CD4-positive, alpha-beta T cell treated with Interleukin-17A for 4 hours (primary cell): Measurements from ENCODE around the gene COG1.

Source experiments
- DNase-seq: peaks from one replicate; pipeline ENCODE4 v3.0.0-alpha.2; 2020; ENCODE audit warnings: mixed read lengths

COG1 gene

DNA sequence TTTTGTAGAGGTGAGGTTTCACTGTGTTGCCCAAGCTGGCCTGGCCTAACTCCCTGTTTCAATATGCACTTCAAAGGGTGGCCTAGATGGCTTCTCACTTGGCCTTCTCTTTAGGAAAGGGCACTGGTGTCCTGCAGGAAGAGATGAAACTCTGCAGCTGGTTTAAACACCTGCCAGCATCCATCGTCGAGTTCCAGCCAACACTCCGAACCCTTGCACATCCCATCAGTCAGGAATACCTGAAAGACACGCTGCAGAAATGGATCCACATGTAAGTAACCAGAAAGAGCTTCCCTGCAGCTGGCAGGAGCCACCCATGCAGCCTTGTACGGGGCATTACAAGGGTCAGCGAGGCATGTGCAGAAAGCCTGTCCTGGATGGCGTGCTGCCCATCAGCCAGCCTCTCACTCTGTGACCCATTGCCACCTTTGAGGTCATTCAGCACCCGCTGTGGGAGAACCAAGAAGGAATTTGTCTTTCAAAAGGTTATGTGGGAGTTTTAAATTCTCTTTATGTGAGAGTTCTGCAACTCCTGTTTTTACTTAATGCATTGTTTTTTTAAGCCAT lies 7.0 kb downstream of the COG1 start:
- no peak for DNase-seq

GRCh38 chr17:73200476-73200875 lies 7.6 kb downstream of the COG1 start:
- no peak for DNase-seq

DNA sequence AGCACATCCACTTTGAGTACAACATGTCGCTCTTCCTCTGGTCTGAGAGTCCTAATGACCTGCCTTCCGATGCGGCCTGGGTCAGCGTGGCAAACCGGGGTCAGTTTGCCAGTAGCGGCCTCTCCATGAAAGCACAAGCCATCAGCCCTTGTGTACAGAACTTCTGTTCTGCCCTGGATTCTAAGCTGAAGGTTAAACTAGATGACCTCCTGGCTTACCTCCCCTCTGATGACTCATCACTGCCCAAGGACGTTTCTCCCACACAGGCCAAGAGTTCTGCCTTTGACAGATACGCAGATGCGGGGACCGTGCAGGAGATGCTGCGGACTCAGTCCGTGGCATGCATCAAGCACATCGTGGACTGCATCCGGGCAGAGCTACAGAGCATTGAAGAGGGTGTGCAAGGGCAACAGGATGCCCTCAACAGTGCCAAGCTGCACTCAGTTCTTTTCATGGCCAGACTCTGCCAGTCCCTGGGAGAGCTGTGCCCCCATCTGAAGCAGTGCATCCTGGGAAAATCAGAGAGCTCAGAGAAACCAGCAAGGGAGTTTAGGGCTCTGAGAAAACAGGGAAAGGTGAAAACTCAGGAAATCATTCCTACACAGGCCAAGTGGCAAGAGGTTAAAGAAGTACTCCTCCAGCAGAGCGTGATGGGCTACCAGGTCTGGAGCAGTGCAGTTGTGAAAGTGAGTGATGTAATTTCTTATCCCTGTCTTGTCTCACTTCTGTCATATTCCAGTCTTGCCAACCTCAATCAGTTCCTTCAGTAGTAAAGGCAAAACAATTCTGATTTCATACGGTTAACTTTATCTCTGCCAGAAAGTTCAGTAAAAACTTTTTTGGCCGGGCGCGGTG lies 8.6 kb downstream of the COG1 start:
- DNase-seq, result no peak

GRCh38 chr17:73203135-73203787 lies 10.4 kb downstream of the COG1 start:
- DNase-seq, result no peak

DNA sequence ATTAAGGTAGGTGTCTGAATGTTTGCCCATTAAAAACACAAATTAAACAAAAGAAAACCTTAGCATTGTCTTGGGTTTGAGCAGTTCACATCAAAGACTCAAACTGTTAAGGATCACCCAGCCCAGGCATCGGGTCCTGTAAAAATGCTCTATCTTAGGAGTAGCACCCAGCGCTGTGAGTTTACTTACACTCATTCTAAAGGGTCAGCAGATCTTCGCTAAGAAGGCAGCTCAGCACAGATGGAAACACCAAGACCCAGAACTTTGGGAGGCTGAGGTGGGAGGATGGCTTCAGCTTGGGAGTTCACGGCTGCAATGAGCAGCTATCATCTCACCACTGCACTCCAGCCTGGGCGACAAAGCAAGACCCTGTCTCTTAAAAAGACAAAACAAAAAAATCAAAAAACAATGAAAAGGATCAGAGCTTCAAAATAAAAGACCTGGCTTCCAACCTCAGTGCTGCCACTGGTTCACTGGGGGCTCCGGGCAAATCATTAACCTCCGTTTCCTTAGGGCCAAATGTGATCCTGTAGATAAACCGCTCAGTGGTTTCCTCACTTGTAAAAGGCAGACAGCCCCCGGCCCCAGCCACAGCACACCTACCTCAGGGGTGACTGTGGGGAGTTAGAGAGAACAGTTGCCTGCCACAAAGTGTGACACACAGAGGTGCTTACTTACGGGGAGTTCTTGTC lies 11.1 kb downstream of the COG1 start:
- peak; percentile 42 for DNase-seq

DNA sequence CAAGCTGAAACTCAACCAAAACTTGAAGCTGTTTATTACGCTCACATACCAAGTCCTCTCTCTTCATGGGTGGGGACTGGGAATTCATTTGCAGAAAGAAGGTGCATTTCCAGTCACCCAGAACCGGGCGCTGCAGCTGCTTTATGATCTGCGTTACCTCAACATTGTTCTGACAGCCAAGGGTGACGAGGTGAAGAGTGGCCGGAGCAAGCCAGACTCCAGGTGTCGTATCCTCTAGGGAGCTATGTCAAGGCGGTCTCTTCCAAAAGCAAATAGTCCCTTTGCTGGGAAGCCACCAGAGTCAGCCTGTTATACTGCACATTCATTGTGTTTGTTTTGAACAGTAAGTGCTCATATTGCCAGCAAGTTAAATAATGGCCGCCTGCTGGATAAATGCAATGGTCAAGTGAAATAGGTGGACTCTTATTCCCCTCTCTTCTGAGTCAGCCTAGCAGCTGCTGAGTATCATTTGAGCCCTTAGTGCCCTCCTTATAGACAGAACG lies 12.7 kb downstream of the COG1 start:
- DNase-seq, result no peak

GRCh38 chr17:73208139-73208827 lies 15.4 kb downstream of the COG1 start:
- no peak for DNase-seq

- DNase-seq, result no peak
Measured at GRCh38 chr17:73209436-73209835, 16.6 kb downstream of the COG1 start.

DNA sequence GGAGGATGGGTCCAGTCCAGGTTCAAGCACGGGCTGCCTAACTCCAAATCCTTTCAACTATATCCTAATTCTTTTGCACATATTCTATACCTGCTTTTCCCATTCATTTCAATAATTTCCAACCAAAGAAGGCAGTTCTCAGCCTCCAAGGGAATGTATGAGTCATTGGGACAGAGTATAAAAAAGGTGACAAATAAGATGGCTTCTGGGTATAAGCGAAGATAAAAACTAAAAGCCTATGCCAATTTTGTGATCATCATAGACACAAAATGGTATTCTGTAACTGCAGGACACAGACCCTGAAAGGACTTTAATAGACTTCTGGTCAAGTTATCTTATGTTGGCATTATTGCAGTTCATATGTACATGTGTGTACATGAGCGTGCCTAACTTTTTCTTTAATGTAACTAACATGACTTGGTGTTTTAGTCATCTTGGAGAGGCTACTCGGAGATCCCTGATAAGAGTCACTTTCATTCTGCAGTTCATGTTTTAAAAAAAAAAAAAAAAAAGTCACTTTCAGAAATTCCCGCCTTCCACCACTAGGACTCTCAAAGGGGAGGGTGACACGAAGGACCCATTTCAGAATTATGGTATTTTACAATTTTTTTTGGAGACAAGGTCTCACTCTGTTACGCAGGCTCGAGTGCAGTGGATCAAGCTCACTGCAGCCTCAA lies 17.3 kb downstream of the COG1 start:
- DNase-seq, result no peak

DNA sequence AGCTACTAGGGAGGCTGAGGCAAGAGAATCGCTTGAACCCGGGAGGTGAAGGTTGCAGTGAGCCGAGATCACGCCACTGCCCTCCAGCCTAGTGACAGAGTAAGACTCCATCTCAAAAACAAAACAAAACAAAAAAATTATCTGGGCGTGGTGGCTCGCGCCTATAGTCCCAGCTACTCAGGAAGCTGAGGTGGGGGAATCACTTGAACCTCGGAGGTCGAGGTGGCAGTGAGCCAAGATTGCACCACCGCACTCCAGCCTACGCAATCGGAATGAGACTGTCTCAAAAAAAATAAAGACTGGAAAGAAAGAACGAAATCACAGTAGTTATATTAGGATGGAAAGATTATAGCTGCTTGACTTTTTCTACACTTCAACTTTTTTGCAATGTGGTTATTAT lies 18.9 kb downstream of the COG1 start:
- DNase-seq, result peak; percentile 74

GRCh38 chr17:73214008-73214407 lies 21.2 kb downstream of the COG1 start:
- DNase-seq, result no peak

GRCh38 chr17:73214851-73215250 lies 22.0 kb downstream of the COG1 start:
- no peak for DNase-seq

DNA sequence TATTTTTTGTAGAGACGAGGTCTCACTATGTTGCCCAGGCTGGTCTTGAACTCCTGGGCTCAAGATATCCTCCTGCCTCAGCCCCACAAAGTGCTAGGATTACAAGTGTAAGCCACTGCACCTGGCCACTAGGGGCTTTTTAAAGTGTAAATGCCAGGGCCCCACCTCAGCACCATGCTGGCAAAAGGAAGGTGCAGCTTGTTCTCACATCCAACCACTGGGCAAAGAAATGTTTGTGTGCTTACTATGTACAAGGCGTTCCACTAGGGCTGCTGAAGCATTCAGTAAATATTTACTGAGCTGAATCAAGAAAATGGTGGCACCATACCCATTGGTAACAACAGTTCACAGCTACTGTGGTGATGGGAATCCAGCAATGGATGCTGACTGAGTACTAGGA lies 22.6 kb downstream of the COG1 start:
- DNase-seq, result no peak

GRCh38 chr17:73223626-73224230 lies 30.9 kb downstream of the COG1 start:
- no peak for DNase-seq

DNA sequence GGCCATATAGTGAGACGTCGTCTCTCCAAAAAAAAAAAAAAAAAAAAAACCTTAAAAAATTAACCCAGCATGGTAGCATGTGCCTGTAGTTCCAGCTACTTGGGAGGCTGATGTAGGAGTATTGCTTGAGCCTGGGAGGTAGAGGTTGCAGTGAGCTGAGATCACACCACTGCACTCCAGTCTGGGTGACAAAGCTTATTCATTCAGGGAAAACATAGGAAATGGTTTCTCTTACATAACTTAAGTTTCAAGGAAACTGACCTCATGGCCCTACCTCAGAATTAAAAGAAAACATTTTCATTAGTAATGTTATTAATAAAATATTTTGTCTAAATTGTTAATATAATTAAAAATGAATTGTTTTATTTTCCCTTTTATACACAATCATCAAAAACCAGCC lies 31.4 kb downstream of the COG1 start:
- no peak for DNase-seq

DNA sequence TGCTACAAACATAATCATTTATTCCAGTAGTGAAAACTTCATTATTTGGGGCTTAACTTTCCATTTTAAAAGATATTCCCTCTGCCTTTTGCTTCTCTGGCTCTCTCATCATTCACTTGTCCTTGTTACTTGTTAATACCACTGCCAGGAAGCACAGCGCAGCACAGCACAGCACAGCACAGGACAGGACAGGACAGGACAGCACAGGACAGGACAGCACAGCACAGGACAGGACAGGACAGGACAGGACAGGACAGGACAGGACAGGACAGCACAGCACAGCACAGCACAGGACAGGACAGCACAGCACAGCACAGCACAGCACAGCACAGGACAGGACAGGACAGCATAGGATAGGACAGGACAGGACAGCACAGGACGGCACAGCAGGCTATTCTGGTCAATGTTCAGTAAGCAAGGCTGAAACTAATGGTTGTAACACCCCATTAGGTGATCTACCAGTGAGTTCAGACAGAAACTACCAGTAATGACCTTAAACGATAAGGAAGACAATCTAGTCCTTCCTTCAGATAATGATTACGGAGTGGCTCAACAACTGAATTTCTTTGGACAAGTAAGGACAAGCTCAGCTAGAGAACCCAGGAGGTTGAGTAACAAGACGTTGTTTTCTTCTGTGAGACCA lies 31.9 kb downstream of the COG1 start:
- DNase-seq, result no peak

GRCh38 chr17:73226556-73227172 lies 33.8 kb downstream of the COG1 start:
- no peak for DNase-seq

GRCh38 chr17:73227379-73227778 lies 34.5 kb downstream of the COG1 start:
- DNase-seq, result no peak

- no peak for DNase-seq
Measured at GRCh38 chr17:73227944-73228343, 35.1 kb downstream of the COG1 start.

- peak; percentile 40 for DNase-seq
Measured at GRCh38 chr17:73228748-73229236, 35.9 kb downstream of the COG1 start.
